HEK293 (cell line): ENCODE results near the gene PBX2.
A peak's percentile ranks its signal among the peaks of the same experiment; 100 is the strongest.

Experiments used
- CTCF ChIA-PET: fragments of 350-600 bp; formaldehyde crosslinking; extraction: SDS; loops from one replicate; lab custom pipeline; 2021; ENCODE audit warnings: antibody characterized with exemption; lab: Yijun Ruan, JAX
- POLR2A ChIA-PET: fragments of 300-600 bp; formaldehyde crosslinking; extraction: SDS; loops from one replicate; lab custom pipeline; 2020; ENCODE audit warnings: antibody characterized with exemption, inconsistent platforms; lab: Yijun Ruan, JAX
- H3K27ac ChIP-seq: fragments of 200-500 bp; sonication (Bioruptor generic); 2 replicates; pipeline ENCODE4 v1.5.1; 2014; ENCODE audit warnings: low read depth, low read length, control low read depth, inconsistent platforms; ENCODE audit errors: extremely low read depth
- H3K36me3 ChIP-seq, 2 experiments: fragments of 200-500 bp in 1 of 2; sonication (Bioruptor generic) in 1 of 2; 1 replicate in 1 of 2; 2 replicates in 1 of 2; pipeline ENCODE4 v1.5.1; 2014 to 2017; ENCODE audit warnings: inconsistent platforms in 2 of 2, low read length in 2 of 2; ENCODE audit not compliant: control insufficient read depth in 2 of 2, insufficient read depth in 1 of 2
- H3K4me1 ChIP-seq: fragments of 200-500 bp; sonication (Bioruptor generic); 2 replicates; pipeline ENCODE4 v1.5.1; 2014; ENCODE audit warnings: mild to moderate bottlenecking, low read length, inconsistent platforms; ENCODE audit not compliant: control insufficient read depth, insufficient read depth
- H3K4me3 ChIP-seq: 2 replicates; pipeline ENCODE4 v1.5.1; 2011; ENCODE audit warnings: low read depth, mild to moderate bottlenecking, control low read depth, low read length, moderate library complexity
- H3K9me3 ChIP-seq: fragments of 200-500 bp; sonication (Bioruptor generic); 2 replicates; pipeline ENCODE4 v1.5.1; 2014; ENCODE audit warnings: low read depth, low read length, inconsistent platforms; ENCODE audit not compliant: control insufficient read depth, insufficient read depth
- GLIS1 ChIP-seq: fragments of 450-650 bp; formaldehyde crosslinking; IDR thresholded peaks from 2 replicates; pipeline ENCODE4 v1.5.1; 2016; ENCODE audit warnings: missing biosample characterization, missing genetic modification characterization
- HOXA7 ChIP-seq: sonication (generic); formaldehyde crosslinking; IDR thresholded peaks from 2 replicates; pipeline ENCODE4 v1.8.1; 2022; ENCODE audit warnings: missing genetic modification reagents, borderline replicate concordance
- HOXD13 ChIP-seq: sonication (generic); formaldehyde crosslinking; IDR thresholded peaks from 2 replicates; pipeline ENCODE4 v1.8.0; 2022; ENCODE audit warnings: missing genetic modification reagents, borderline replicate concordance
- KLF1 ChIP-seq: fragments of 450-650 bp; formaldehyde crosslinking; IDR thresholded peaks from 2 replicates; pipeline ENCODE4 v1.5.1; 2016; ENCODE audit warnings: missing biosample characterization, missing genetic modification characterization
- KLF7 ChIP-seq: fragments of 450-650 bp; formaldehyde crosslinking; IDR thresholded peaks from 2 replicates; pipeline ENCODE4 v1.5.1; 2016; ENCODE audit warnings: missing biosample characterization, missing genetic modification characterization, borderline replicate concordance
- MYNN ChIP-seq: fragments of 450-650 bp; formaldehyde crosslinking; IDR thresholded peaks from 2 replicates; pipeline ENCODE4 v1.5.1; 2016; ENCODE audit warnings: missing biosample characterization, missing genetic modification characterization, borderline replicate concordance
- OSR2 ChIP-seq: fragments of 450-650 bp; formaldehyde crosslinking; IDR thresholded peaks from 2 replicates; pipeline ENCODE4 v1.5.1; 2016; ENCODE audit warnings: missing biosample characterization, missing genetic modification characterization
- SCRT2 ChIP-seq: fragments of 450-650 bp; formaldehyde crosslinking; IDR thresholded peaks from 2 replicates; pipeline ENCODE4 v1.5.1; 2016; ENCODE audit warnings: missing biosample characterization, missing genetic modification characterization
- YY1 ChIP-seq: fragments of 450-650 bp; formaldehyde crosslinking; IDR thresholded peaks from 2 replicates; pipeline ENCODE4 v1.5.1; 2018; ENCODE audit warnings: missing biosample characterization, missing genetic modification characterization
- ZBTB20 ChIP-seq: fragments of 450-650 bp; formaldehyde crosslinking; IDR thresholded peaks from 2 replicates; pipeline ENCODE4 v1.5.1; 2016; ENCODE audit warnings: missing biosample characterization, missing genetic modification characterization
- ZBTB21 ChIP-seq: fragments of 450-650 bp; formaldehyde crosslinking; IDR thresholded peaks from 2 replicates; pipeline ENCODE4 v1.5.1; 2017; ENCODE audit warnings: missing biosample characterization, missing genetic modification characterization
- ZBTB49 ChIP-seq: fragments of 450-650 bp; formaldehyde crosslinking; IDR thresholded peaks from 2 replicates; pipeline ENCODE4 v1.5.1; 2016; ENCODE audit warnings: missing biosample characterization, missing genetic modification characterization, low read depth
- ZBTB6 ChIP-seq: fragments of 450-650 bp; formaldehyde crosslinking; IDR thresholded peaks from 2 replicates; pipeline ENCODE4 v1.5.1; 2017; ENCODE audit warnings: missing biosample characterization, missing genetic modification characterization
- ZIC2 ChIP-seq: fragments of 450-650 bp; formaldehyde crosslinking; IDR thresholded peaks from 2 replicates; pipeline ENCODE4 v1.5.1; 2016; ENCODE audit warnings: missing biosample characterization, missing genetic modification characterization
- ZNF155 ChIP-seq: fragments of 450-650 bp; formaldehyde crosslinking; IDR thresholded peaks from 2 replicates; pipeline ENCODE4 v1.5.1; 2016; ENCODE audit warnings: missing biosample characterization, missing genetic modification characterization
- ZNF184 ChIP-seq: fragments of 450-650 bp; IDR thresholded peaks from 2 replicates; pipeline ENCODE4 v1.5.1; 2018; ENCODE audit warnings: missing biosample characterization, mild to moderate bottlenecking, missing genetic modification characterization
- ZNF211 ChIP-seq: fragments of 450-650 bp; formaldehyde crosslinking; IDR thresholded peaks from 2 replicates; pipeline ENCODE4 v1.5.1; 2016; ENCODE audit warnings: low read depth, missing biosample characterization, missing genetic modification characterization
- ZNF248 ChIP-seq: fragments of 450-650 bp; formaldehyde crosslinking; IDR thresholded peaks from 2 replicates; pipeline ENCODE4 v1.5.1; 2017; ENCODE audit warnings: missing biosample characterization, missing genetic modification characterization
- ZNF391 ChIP-seq: fragments of 450-650 bp; formaldehyde crosslinking; IDR thresholded peaks from 2 replicates; pipeline ENCODE4 v1.5.1; 2016; ENCODE audit warnings: low read depth, missing biosample characterization, missing genetic modification characterization, borderline replicate concordance
- ZNF423 ChIP-seq: fragments of 450-650 bp; formaldehyde crosslinking; IDR thresholded peaks from 2 replicates; pipeline ENCODE4 v1.5.1; 2016; ENCODE audit warnings: missing biosample characterization, missing genetic modification characterization
- ZNF426 ChIP-seq: fragments of 450-650 bp; formaldehyde crosslinking; IDR thresholded peaks from 2 replicates; pipeline ENCODE4 v1.5.1; 2017; ENCODE audit warnings: missing biosample characterization, missing genetic modification characterization, mild to moderate bottlenecking, inconsistent platforms, moderate library complexity
- ZNF449 ChIP-seq: fragments of 450-650 bp; formaldehyde crosslinking; IDR thresholded peaks from 2 replicates; pipeline ENCODE4 v1.5.1; 2017; ENCODE audit warnings: missing biosample characterization, mild to moderate bottlenecking, missing genetic modification characterization, moderate library complexity
- ZNF513 ChIP-seq: fragments of 450-650 bp; IDR thresholded peaks from 2 replicates; pipeline ENCODE4 v1.5.1; 2018; ENCODE audit warnings: missing biosample characterization, missing genetic modification characterization
- ZNF558 ChIP-seq: fragments of 450-650 bp; formaldehyde crosslinking; IDR thresholded peaks from 2 replicates; pipeline ENCODE4 v1.5.1; 2016; ENCODE audit warnings: missing biosample characterization, missing genetic modification characterization
- ZNF560 ChIP-seq: fragments of 450-650 bp; formaldehyde crosslinking; IDR thresholded peaks from 2 replicates; pipeline ENCODE4 v1.5.1; 2017; ENCODE audit warnings: missing biosample characterization, missing genetic modification characterization, borderline replicate concordance
- ZNF654 ChIP-seq: fragments of 450-650 bp; formaldehyde crosslinking; IDR thresholded peaks from 2 replicates; pipeline ENCODE4 v1.5.1; 2016; ENCODE audit warnings: low read depth, missing biosample characterization, missing genetic modification characterization
- ZNF670 ChIP-seq: fragments of 450-650 bp; formaldehyde crosslinking; IDR thresholded peaks from 2 replicates; pipeline ENCODE4 v1.5.1; 2016; ENCODE audit warnings: missing biosample characterization, missing genetic modification characterization, low read depth
- ZNF837 ChIP-seq: fragments of 450-650 bp; formaldehyde crosslinking; IDR thresholded peaks from 2 replicates; pipeline ENCODE4 v1.5.1; 2016; ENCODE audit warnings: missing biosample characterization, missing genetic modification characterization
- ZNF843 ChIP-seq: fragments of 450-650 bp; formaldehyde crosslinking; IDR thresholded peaks from 2 replicates; pipeline ENCODE4 v1.5.1; 2016; ENCODE audit warnings: missing biosample characterization, missing genetic modification characterization
- ZXDB ChIP-seq: fragments of 450-650 bp; formaldehyde crosslinking; IDR thresholded peaks from 2 replicates; pipeline ENCODE4 v1.5.1; 2016; ENCODE audit warnings: missing biosample characterization, missing genetic modification characterization

Gene PBX2

GRCh38 chr6:32218167-32218566 is 28.2 kb upstream of the PBX2 start:
- Histone ChIP-seq H3K4me1 (no peaks in the 10 kb centered on the region), H3K27ac (no peak overlapping the region), H3K9me3 (no peaks in the 10 kb centered on the region), H3K4me3 (no peak overlapping the region), H3K36me3 (no peaks in the 10 kb centered on the region)
- ChIA-PET CTCF (interaction anchor here (1.0 kb wide), 1 partner anchor 25 kb away, joined by 5 read pairs; no protein-coding TSS in a partner anchor), POLR2A (no interaction called here)
- TF ChIP-seq ZNF670 (tag by site-specific recombination): no peak
- peak; percentile 94 for TF ChIP-seq ZNF449
- TF ChIP-seq GLIS1 (tag by site-specific recombination): peak; percentile 27
- TF ChIP-seq ZIC2 (tag by site-specific recombination): peak; percentile 19; the same call in 1 of the 2 replicates
- no peak for TF ChIP-seq ZNF391 (tag by site-specific recombination)

- POLR2A ChIA-PET: no interaction called here
- CTCF ChIA-PET: no interaction called here
Observed at GRCh38 chr6:32216998-32217397, 27.0 kb upstream of the PBX2 start.

GRCh38 chr6:32216285-32216684 is 26.3 kb upstream of the PBX2 start:
- no peak for TF ChIP-seq GLIS1 (tag by site-specific recombination)
- TF ChIP-seq ZNF837 (tag by site-specific recombination): no peak
- no peak for TF ChIP-seq HOXD13 (CRISPR knock-in tag)
- no peak for TF ChIP-seq MYNN
- TF ChIP-seq YY1: no peak
- TF ChIP-seq SCRT2 (tag by site-specific recombination): peak; percentile 80
- no peak for TF ChIP-seq HOXA7
- no peak for TF ChIP-seq ZBTB49 (tag by site-specific recombination)
- TF ChIP-seq ZNF843 (tag by site-specific recombination): no peak
- POLR2A ChIA-PET: no interaction called here
- Histone ChIP-seq H3K27ac (no peak overlapping the region), H3K9me3 (no peaks in the 10 kb centered on the region), H3K4me1 (no peaks in the 10 kb centered on the region), H3K4me3 (no peak overlapping the region), H3K36me3 (no peaks in the 10 kb centered on the region)
- CTCF ChIA-PET: no interaction called here

More at GRCh38 chr6:32216998-32217397, 27.0 kb upstream of the PBX2 start:
- H3K4me1 ChIP-seq: no peaks in the 10 kb centered on the region
- no peak overlapping the region for H3K27ac ChIP-seq
- no peaks in the 10 kb centered on the region for H3K36me3 ChIP-seq
- no peak for TF ChIP-seq KLF7 (tag by site-specific recombination)
- no peak for TF ChIP-seq ZBTB21 (tag by site-specific recombination)
- no peak for TF ChIP-seq ZNF211 (tag by site-specific recombination)
- no peak for TF ChIP-seq ZNF513
- TF ChIP-seq ZNF155 (tag by site-specific recombination): no peak
- TF ChIP-seq ZNF248 (tag by site-specific recombination): no peak
- no peak for TF ChIP-seq ZNF423 (tag by site-specific recombination)
- no peak for TF ChIP-seq ZNF558
- TF ChIP-seq KLF1 (tag by site-specific recombination): no peak
- TF ChIP-seq ZNF654: no peak
- no peak for TF ChIP-seq ZBTB20
- TF ChIP-seq ZNF184 (tag by site-specific recombination): no peak
- TF ChIP-seq ZNF560 (tag by site-specific recombination): no peak
- TF ChIP-seq ZBTB6 (tag by site-specific recombination): no peak
- TF ChIP-seq ZXDB (tag by site-specific recombination): no peak
- TF ChIP-seq OSR2: no peak
- no peak for TF ChIP-seq ZNF426 (tag by site-specific recombination)
- no peak overlapping the region for H3K4me3 ChIP-seq
- no peaks in the 10 kb centered on the region for H3K9me3 ChIP-seq
